IMR-90 (cell line): Measurements from ENCODE around the gene CALN1. TPM values are rescaled to one million over a fixed set of nuclear protein-coding genes. Genes with fewer than 3 reads are reported as not detected.

Source experiments
- ATAC-seq: fragments of 200-7000 bp; cut with Tn5 transposase; 2 replicates; pipeline ENCODE4 v1.9.1; 2020; ENCODE audit warnings: low read depth, mild to moderate bottlenecking, moderate library complexity
- BruUV-seq: library from RNA; stranded (reverse); fragments of 400-500 nt; replicated peaks from 2 replicates; lab custom pipeline; 2021; lab: Mats Ljungman, UMichigan
- CTCF ChIA-PET: fragments of 300-600 bp; formaldehyde crosslinking; extraction: SDS; loops from one replicate; lab custom pipeline; 2021; ENCODE audit warnings: antibody characterized with exemption; lab: Yijun Ruan, JAX
- POLR2A ChIA-PET: fragments of 300-600 bp; sonication (Branson Sonifier 250); formaldehyde crosslinking; loops from one replicate; lab custom pipeline; 2022; ENCODE audit warnings: antibody characterized with exemption; ENCODE audit not compliant: unreplicated experiment; lab: Charles Lee
- DNase-seq: peaks from one replicate; pipeline ENCODE4 v3.0.0; 2013
- H2AFZ ChIP-seq: replicated peaks from 2 replicates; pipeline ENCODE3; 2013; ENCODE audit warnings: low read length, mild to moderate bottlenecking; ENCODE audit not compliant: poor library complexity
- H2AK5ac ChIP-seq: 2 replicates; pipeline ENCODE4 v1.6.1; 2013; ENCODE audit warnings: low read depth, low read length, inconsistent platforms
- H2AK9ac ChIP-seq: replicated peaks from 2 replicates; pipeline ENCODE3; 2013; ENCODE audit warnings: mild to moderate bottlenecking, low read depth, low read length, moderate library complexity; ENCODE audit not compliant: poor library complexity
- H2BK120ac ChIP-seq: 2 replicates; pipeline ENCODE4 v1.6.1; 2013; ENCODE audit warnings: low read depth, low read length, inconsistent platforms
- H2BK15ac ChIP-seq: 3 replicates; pipeline ENCODE4 v1.6.1; 2013; ENCODE audit warnings: low read depth, low read length, inconsistent platforms
- H2BK20ac ChIP-seq: 2 replicates; pipeline ENCODE4 v1.6.1; 2013; ENCODE audit warnings: low read depth, mild to moderate bottlenecking, inconsistent platforms, low read length, moderate library complexity
- H2BK5ac ChIP-seq: 2 replicates; pipeline ENCODE4 v1.6.1; 2013; ENCODE audit warnings: mild to moderate bottlenecking, low read depth, low read length, inconsistent platforms; ENCODE audit not compliant: poor library complexity, severe bottlenecking
- H3K14ac ChIP-seq: replicated peaks from 2 replicates; pipeline ENCODE4 v1.6.1; 2013; ENCODE audit warnings: low read depth, low read length, inconsistent platforms
- H3K18ac ChIP-seq: 2 replicates; pipeline ENCODE4 v1.6.1; 2013; ENCODE audit warnings: low read depth, low read length, control low read depth
- H3K23ac ChIP-seq: 2 replicates; pipeline ENCODE4 v1.6.1; 2013; ENCODE audit warnings: low read depth, low read length, inconsistent platforms
- H3K27ac ChIP-seq: 2 replicates; pipeline ENCODE4 v1.5.1; 2013; ENCODE audit warnings: mild to moderate bottlenecking, control low read depth, low read length; ENCODE audit not compliant: insufficient read depth
- H3K27me3 ChIP-seq: 2 replicates; pipeline ENCODE4 v1.6.1; 2013; ENCODE audit warnings: low read length; ENCODE audit not compliant: control insufficient read depth, insufficient read depth
- H3K36me3 ChIP-seq: 2 replicates; pipeline ENCODE4 v1.6.1; 2013; ENCODE audit warnings: low read length, mixed read lengths; ENCODE audit not compliant: control insufficient read depth, insufficient read depth
- H3K4ac ChIP-seq: 2 replicates; pipeline ENCODE4 v1.6.1; 2013; ENCODE audit warnings: low read depth, low read length, inconsistent platforms
- H3K4me1 ChIP-seq: 2 replicates; pipeline ENCODE4 v1.6.1; 2013; ENCODE audit warnings: low read length, mixed read lengths; ENCODE audit not compliant: control insufficient read depth, insufficient read depth
- H3K4me2 ChIP-seq: 2 replicates; pipeline ENCODE4 v1.6.1; 2013; ENCODE audit warnings: low read depth, mild to moderate bottlenecking, control low read depth, low read length, moderate library complexity
- H3K4me3 ChIP-seq: 2 replicates; pipeline ENCODE4 v1.5.1; 2013; ENCODE audit warnings: low read depth, mild to moderate bottlenecking, control low read depth, low read length, moderate library complexity; ENCODE audit not compliant: insufficient read depth
- H3K56ac ChIP-seq: 2 replicates; pipeline ENCODE4 v1.6.1; 2013; ENCODE audit warnings: low read length, inconsistent platforms; ENCODE audit not compliant: insufficient read depth; ENCODE audit errors: extremely low read depth
- H3K79me1 ChIP-seq, 2 experiments: 2 replicates each; pipeline ENCODE4 v1.6.1; 2013; ENCODE audit warnings: low read length in 2 of 2, inconsistent platforms in 1 of 2, low read depth in 1 of 2
- H3K9ac ChIP-seq: 2 replicates; pipeline ENCODE4 v1.6.1; 2013; ENCODE audit warnings: low read depth, low read length, control low read depth
- H3K9me1 ChIP-seq: 2 replicates; pipeline ENCODE4 v1.6.1; 2013; ENCODE audit warnings: low read length, inconsistent platforms; ENCODE audit not compliant: insufficient read depth
- H3K9me3 ChIP-seq: 2 replicates; pipeline ENCODE4 v1.6.1; 2013; ENCODE audit warnings: low read length; ENCODE audit not compliant: control insufficient read depth, insufficient read depth
- H4K20me1 ChIP-seq: 2 replicates; pipeline ENCODE4 v1.6.1; 2013; ENCODE audit warnings: low read length, inconsistent platforms; ENCODE audit not compliant: insufficient read depth
- H4K5ac ChIP-seq: 2 replicates; pipeline ENCODE4 v1.6.1; 2013; ENCODE audit warnings: mild to moderate bottlenecking, low read depth, low read length, control low read depth
- H4K8ac ChIP-seq, 2 experiments: 2 replicates each; pipeline ENCODE4 v1.6.1; 2013; ENCODE audit warnings: low read depth in 2 of 2, low read length in 2 of 2, control low read depth in 1 of 2, inconsistent platforms in 1 of 2
- H4K91ac ChIP-seq: 2 replicates; pipeline ENCODE4 v1.6.1; 2013; ENCODE audit warnings: low read depth, low read length, inconsistent platforms; ENCODE audit not compliant: insufficient read depth
- RAD21 ChIP-seq: IDR thresholded peaks from 2 replicates; pipeline ENCODE4 v1.6.1; 2012; ENCODE audit warnings: low read length, improper control_type of control experiment
- SMC3 ChIP-seq: fragments of 150-350 bp; IDR thresholded peaks from 2 replicates; pipeline ENCODE4 v1.6.1; 2016; ENCODE audit warnings: low read depth, mild to moderate bottlenecking, antibody characterized with exemption, low read length, moderate library complexity
- WGBS, 2 experiments: methylation state at CpG; one replicate each; pipeline versions ENCODE4 v1.1.5 to v1.1.7; 2013; ENCODE audit warnings: missing lambda C conversion rate in 2 of 2; ENCODE audit not compliant: insufficient read length in 1 of 2; ENCODE audit errors: extremely low coverage in 2 of 2; 5-methylcytosine and 5-hydroxymethylcytosine counted together
- dilution Hi-C: fragments of 300-500 bp; cut with HindIII; formaldehyde crosslinking; loops from one replicate; pipeline ENCODE4 v1.14.3; 2018; ENCODE audit warnings: low sequenced_read_pairs; ENCODE audit not compliant: unreplicated experiment
- in situ Hi-C: fragments of 300-500 bp; cut with MboI; formaldehyde crosslinking; loops from 3 replicates; pipeline ENCODE4 v1.14.3; 2019; ENCODE audit warnings: low sequenced_read_pairs, inconsistent platforms, mixed read lengths
- intact Hi-C: fragments of 100-400 bp; cut with micrococcal nuclease; formaldehyde crosslinking; loops from 2 replicates; pipeline ENCODE4 v1.10.0; 2022
- polyA plus RNA-seq, 3 experiments: library from polyadenylated mRNA; depleted of rRNA; stranded (reverse); fragments of >200 nt; gene quantifications; 2 replicates each; pipeline ENCODE4 v1.2.3, GENCODE V29; 2012; ENCODE audit warnings: low replicate concordance in 1 of 3
- total RNA-seq: library from RNA; depleted of rRNA; stranded (reverse); fragments of >200 nt; gene quantifications from 2 replicates; pipeline ENCODE4 v1.2.3, GENCODE V29; 2012
- TF ChIP-seq, protein P1 (sequence below): fragments of 150-350 bp; IDR thresholded peaks from 2 replicates; pipeline ENCODE4 v1.6.1; 2017; ENCODE audit warnings: mild to moderate bottlenecking, antibody characterized with exemption, low read length, low read depth

Gene CALN1
- total and polyA plus RNA-seq, 2 of the 4 experiments (the other 2 are of a cell fraction): not detected

- Histone ChIP-seq H3K4ac (no peak overlapping the region), H3K56ac (no peak overlapping the region), H3K79me1 (no peaks in the 10 kb centered on the region), H3K36me3 (no peaks in the 10 kb centered on the region), H2AK9ac (no peak overlapping the region), H4K20me1 (no peaks in the 10 kb centered on the region), H4K8ac (no peak overlapping the region), H3K23ac (no peak overlapping the region), H3K4me1 (no peaks in the 10 kb centered on the region), H2AK5ac (no peak overlapping the region), H3K9me3 (peaks cover 10% of the 10 kb centered on the region), H3K27me3 (no peaks in the 10 kb centered on the region), H3K18ac (no peak overlapping the region), H2BK20ac (no peak overlapping the region), H2BK5ac (no peak overlapping the region), H3K9ac (no peak overlapping the region), H2BK15ac (no peak overlapping the region), H3K14ac (no peak overlapping the region), H2BK120ac (no peak overlapping the region), H2AFZ (no peak overlapping the region), H3K4me2 (no peak overlapping the region), H3K9me1 (no peaks in the 10 kb centered on the region), H3K27ac (no peak overlapping the region), H3K4me3 (no peak overlapping the region), H4K5ac (no peak overlapping the region), H4K91ac (no peak overlapping the region)
- dilution Hi-C loops (no loop called here), intact Hi-C loops (no loop called here), in situ Hi-C loops (no loop called here)
- TF ChIP-seq, protein P1, sequence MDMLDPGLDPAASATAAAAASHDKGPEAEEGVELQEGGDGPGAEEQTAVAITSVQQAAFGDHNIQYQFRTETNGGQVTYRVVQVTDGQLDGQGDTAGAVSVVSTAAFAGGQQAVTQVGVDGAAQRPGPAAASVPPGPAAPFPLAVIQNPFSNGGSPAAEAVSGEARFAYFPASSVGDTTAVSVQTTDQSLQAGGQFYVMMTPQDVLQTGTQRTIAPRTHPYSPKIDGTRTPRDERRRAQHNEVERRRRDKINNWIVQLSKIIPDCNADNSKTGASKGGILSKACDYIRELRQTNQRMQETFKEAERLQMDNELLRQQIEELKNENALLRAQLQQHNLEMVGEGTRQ: no peak
- no peak for TF ChIP-seq RAD21
- no peak for TF ChIP-seq SMC3
- POLR2A ChIA-PET: no interaction called here
- CTCF ChIA-PET: no interaction called here
- BruUV-seq: no TSS peak
- DNase-seq (no peak), ATAC-seq (no peak)
- no CpG with 5 or more reads among the region's 1 CpG for WGBS, 2 experiments
These were observed 18.1 kb downstream of the CALN1 start for GRCh38 chr7:72394016-72394415.
